Fibroblast of gingiva (primary cell): ENCODE data around the gene PKN3.

Experiments used
- DNase-seq: peaks from one replicate; pipeline ENCODE4 v3.0.0-alpha.2; 2011; ENCODE audit warnings: low read depth

The PKN3 gene

GRCh38 chr9:128742401-128742800 lies 40.1 kb downstream of the PKN3 start:
- DNase-seq: no peak

GRCh38 chr9:128743421-128743820 lies 41.1 kb downstream of the PKN3 start:
- no peak for DNase-seq

- DNase-seq: no peak
These were observed 44.9 kb downstream of the PKN3 start for GRCh38 chr9:128747241-128747640.

GRCh38 chr9:128750926-128751595 lies 48.8 kb downstream of the PKN3 start:
- no peak for DNase-seq

- DNase-seq: no peak
These were observed 51.3 kb downstream of the PKN3 start for GRCh38 chr9:128753627-128754026.

- no peak for DNase-seq
These were observed 55.3 kb downstream of the PKN3 start for GRCh38 chr9:128757602-128758001.

- no peak for DNase-seq
These were observed 60.6 kb downstream of the PKN3 start for GRCh38 chr9:128762671-128763449.

GRCh38 chr9:128764361-128764760 lies 62.1 kb downstream of the PKN3 start:
- no peak for DNase-seq

GRCh38 chr9:128765499-128765898 lies 63.2 kb downstream of the PKN3 start:
- DNase-seq: no peak

- no peak for DNase-seq
These were observed 66.3 kb downstream of the PKN3 start for GRCh38 chr9:128768606-128769005.
